Kidney capillary endothelial cell (primary cell): ENCODE measurements around the gene SLC2A9.

Source experiments
- DNase-seq: peaks from one replicate; pipeline ENCODE4 v3.0.0-alpha.2; 2018; ENCODE audit warnings: low spot score

SLC2A9 gene

DNA sequence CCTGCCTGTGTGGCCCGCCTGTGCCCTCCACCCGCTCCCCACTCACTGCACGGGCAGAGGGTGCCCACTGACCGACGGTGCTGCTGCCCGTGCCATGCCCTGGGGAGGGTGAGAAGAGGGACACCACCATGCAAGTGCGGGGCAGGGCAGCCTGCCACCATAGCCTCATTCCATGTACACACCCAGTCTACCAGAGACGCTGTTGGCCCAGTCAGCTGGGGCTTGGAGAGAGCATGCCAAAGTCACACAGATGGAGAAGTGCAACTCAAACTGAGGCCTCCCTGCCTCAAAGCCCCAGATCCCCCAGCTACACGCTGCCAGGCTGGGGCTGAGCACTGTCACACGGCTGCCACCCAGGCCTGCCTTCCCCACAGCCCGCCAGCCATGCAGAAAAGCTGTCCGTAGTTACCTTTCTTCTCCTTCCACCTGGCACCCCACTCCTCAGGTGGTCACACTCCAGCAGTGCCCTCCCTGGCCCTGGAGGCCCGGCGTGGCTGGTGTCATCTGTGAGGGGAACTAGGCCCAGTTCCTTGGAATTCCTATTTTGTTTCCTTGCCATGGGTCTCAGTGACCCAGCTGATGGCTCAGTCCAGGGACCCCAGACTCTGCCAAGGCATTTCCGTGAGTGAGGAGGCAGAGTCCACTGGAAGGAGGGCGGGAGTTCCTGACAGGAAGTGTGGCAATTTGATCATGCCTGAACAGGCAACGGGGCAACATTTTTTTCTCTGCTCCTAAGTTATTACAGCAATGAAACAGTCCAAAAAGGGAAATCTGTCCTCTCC is at the start of gene SLC2A9:
Gene SLC2A9 (minus strand): TSS at position 627 of the 782 bp plus-strand sequence. CDS start 68 bp downstream, at position 559.
- no peak for DNase-seq

DNA sequence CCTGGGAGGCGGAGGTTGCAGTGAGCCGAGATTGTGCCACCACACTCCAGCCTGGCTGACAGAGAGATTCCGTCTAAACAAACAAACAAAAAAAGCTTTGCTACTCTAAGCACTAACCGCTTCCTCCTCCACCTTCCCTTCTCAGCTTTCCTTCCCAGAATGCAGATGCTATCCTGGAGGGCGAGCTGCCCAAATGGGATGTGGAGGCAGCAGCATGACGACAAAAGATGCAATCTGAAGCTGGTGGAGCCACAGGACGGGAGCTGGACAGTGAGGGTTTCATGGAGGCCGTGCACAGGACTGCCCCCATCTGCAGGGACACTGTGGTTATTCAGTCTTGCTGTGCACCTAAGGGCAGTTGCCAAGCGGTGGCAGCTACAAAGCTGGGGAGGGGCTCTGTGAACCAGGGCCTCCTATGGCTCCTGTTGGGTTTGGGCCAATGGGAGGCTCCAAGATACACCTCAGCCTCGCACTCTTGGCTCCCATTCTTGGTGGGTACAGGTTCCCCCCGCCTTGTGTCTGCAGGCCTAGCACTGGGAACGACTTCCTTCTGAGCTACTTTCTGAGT is 47.9 kb upstream of the SLC2A9 start:
- no peak for DNase-seq

- no peak for DNase-seq
Observed at GRCh38 chr4:10066670-10067651, 45.7 kb upstream of the SLC2A9 start.

- no peak for DNase-seq
Observed at GRCh38 chr4:10066206-10066605, 44.9 kb upstream of the SLC2A9 start.

DNA sequence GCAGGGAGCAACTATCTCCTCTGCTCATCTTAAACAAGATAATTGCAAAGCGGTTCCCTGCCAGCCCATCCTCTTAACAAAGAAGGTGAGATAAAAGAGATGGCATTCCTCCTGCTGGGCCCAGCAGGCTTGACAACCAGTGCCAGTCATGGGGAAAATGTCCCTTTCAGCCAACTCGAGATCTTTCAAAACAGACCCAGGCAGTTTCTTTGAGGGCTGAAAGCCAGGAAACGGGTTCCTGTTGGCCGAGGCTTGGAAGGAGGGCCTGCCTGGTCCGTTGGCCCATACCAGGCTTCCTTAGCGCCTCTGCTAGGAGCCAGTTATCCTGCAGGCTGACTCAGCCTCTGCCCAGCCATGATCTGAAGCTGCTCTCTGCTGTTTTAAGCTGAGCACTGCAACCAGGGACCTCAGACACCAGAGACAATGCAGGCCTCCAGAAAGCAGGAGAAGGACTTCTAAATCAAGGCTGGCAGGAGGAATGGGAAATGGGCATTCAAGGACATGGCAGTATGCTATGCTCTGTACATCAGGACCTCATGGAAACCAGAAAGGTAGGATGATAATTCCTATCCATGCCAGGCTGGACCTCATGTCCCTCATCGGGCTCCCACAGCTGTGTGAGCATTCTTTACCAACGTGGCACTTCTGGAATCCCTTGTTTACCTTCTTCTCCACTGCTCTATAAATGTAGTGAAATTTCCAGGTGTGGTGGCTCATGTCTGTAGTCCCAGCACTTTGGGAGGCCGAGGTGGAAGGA is 42.4 kb upstream of the SLC2A9 start:
- peak; percentile 73 for DNase-seq

- no peak for DNase-seq
Observed at GRCh38 chr4:10061650-10062415, 40.5 kb upstream of the SLC2A9 start.

DNA sequence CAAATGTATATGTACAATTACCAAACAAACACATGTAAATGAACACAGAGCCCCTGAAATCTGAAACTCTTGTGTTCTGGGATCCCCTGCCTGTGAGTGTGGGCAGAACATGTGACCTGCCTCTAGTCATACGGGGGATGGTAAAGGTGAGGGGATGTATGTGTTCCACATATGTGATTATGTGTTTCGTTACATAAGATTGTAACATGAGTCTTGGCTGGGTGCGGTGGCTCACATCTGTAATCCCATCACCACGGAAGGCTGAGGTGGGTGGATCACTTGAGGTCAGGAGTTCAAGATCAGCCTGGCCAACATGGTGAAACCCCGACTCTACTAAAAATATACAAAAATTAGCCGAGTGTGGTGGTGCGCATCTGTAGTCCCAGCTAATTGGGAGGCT is 37.1 kb upstream of the SLC2A9 start:
- no peak for DNase-seq

- DNase-seq: no peak
Observed at GRCh38 chr4:10057023-10057395, 35.7 kb upstream of the SLC2A9 start.

GRCh38 chr4:10056334-10057022 is 35.2 kb upstream of the SLC2A9 start:
- no peak for DNase-seq

- no peak for DNase-seq
Observed at GRCh38 chr4:10055871-10056270, 34.6 kb upstream of the SLC2A9 start.

GRCh38 chr4:10054571-10055041 is 33.3 kb upstream of the SLC2A9 start:
- peak; percentile 94 for DNase-seq

GRCh38 chr4:10053635-10054453 is 32.5 kb upstream of the SLC2A9 start:
- peak; percentile 47 for DNase-seq

DNA sequence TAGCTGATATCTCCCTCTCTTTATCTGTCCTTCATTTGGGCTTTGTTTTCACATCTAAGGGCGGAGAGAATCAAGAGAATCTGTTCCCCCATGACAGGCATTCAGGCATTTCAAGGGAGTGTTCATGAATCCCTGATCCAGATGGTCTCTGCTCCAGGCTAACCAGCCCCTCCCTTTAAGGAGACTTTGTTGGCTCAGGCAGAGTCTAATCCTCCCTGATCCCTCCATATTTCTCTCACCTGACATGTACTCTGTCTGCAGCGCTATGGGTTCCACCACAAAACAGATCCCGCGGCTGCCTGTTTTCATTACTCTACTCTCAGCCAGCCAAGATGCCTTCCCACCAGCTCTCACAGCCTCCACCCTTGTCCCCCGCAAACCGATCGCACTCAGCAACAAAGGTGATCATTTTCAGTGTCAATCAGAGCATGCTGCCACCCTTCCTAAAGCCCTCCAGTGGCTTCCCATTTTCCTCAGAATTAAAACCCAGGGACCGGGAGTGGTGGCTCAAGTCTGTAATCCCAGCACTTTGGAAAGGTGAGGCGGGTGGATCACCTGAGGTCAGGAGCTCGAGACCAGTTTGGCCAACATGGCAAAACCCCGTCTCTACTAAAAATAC is 30.3 kb upstream of the SLC2A9 start:
- DNase-seq: no peak

DNA sequence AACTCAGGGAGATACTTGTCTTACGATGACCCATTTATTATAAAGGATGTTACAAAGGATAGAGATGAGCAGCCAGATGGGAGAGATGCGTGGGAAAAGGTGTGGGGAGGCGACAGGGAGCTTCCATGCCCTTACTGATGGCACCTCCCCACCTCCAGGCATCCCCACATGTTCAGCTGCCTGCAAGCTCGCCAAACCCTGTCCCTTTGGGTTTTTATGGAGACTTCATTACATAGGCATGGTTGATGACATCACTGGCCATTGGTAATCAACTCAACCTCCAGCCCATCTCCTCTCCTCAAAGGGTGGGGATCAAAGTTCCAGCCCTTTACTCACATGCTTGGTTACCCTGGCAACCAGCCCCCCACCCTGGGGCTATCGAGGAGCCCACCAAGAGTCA is 29.4 kb upstream of the SLC2A9 start:
- no peak for DNase-seq

DNA sequence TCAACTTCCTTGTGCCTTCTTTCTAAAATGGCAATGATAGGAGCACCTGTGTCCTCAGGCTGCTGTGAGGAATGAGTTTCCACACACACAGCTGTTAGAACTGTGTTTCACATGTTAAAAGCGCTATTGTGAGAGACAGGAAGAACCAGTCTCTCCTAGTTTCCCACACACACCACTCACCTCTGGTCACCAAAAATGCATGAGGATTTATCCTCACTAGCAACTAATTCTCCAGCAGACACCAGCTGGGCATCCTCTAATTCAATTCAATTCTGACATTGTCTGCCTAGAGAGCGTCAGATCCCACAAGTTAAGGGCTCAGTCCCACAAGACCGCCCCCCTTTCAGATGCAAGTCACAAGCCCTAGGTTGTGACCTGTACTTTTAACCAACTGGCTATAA is 29.0 kb upstream of the SLC2A9 start:
- no peak for DNase-seq

DNA sequence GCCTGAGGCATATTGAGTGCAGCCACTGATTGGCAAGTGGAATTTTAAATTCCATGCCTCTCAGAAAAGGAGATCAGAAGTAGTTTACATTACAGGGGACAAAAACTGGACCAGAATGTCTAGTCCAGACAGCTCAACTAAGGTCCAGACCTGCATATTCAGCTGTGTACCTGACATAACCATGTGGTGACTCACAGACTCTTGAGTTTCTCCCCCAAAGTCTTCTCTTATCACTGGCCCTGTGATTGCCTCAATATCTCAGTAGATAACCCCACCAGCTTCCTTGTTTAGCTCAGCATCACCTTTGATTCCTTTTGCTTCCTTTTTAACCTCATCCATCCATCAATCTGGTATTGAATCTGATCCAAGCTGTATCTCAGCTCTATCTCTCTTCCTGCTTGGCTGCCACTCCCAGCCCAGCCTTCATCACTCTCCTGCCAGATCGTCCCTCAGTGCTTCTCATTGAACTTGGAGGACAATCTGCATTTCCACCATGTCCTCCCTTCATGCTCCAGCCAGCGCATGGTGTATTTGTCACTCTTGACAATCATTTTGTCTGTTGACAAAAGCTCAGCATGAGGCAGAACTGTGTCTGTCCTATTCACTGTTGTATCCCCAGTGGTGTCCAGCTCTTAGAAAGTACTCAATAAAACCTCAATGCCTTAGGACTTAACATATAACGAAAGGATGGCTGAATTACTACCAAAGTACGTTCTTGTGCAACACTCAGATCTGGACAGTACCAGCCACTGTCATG is 27.8 kb upstream of the SLC2A9 start:
- DNase-seq: no peak

GRCh38 chr4:10047967-10048366 is 26.7 kb upstream of the SLC2A9 start:
- DNase-seq: no peak

DNA sequence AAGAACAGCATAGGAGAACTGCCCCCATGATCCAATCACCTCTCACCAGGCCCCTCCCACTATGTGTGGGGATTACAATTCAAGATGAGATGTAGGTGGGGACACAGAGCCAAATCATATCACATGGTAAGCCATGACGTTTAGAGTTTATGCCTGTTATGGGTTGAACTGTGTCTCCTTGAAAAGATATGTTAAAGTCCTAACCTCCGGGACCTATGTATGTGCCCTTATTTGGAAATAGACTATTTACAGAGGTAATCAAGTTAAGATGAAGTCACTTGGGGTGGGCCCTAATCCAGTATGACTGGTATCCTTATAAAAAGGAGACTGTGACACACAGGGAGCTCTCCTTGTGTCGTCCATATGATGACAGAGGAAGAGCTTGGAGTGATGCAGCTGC is 25.2 kb upstream of the SLC2A9 start:
- no peak for DNase-seq
